ENCODE data around the gene BLOC1S1.

Gene BLOC1S1

GRCh38 chr12:55708695-55709233 lies 7.1 kb upstream of the BLOC1S1 start:
- Histone ChIP-seq H4K8ac (ENCODE audit: low read depth, low read length) (no peak overlapping the region), H3K27me3 (ENCODE audit: insufficient read depth, low read length, poor library complexity) (no peaks in the 10 kb centered on the region), H3K4me1 (ENCODE audit: control insufficient read depth, low read depth, low read length) (peaks cover 4% of the 10 kb centered on the region), H2BK5ac (ENCODE audit: low read length) (no peak overlapping the region), H3K27ac (ENCODE audit: low read depth, low read length) (no peak overlapping the region), H4K5ac (ENCODE audit: low read length) (no peak overlapping the region), H2BK15ac (replicated peaks; ENCODE audit: low read depth) (no peak overlapping the region), H3K56ac (ENCODE audit: low read length) (peak overlapping the region; percentile 80), H3K18ac (ENCODE audit: low read length) (no peak overlapping the region), H2AK5ac (ENCODE audit: low read length) (no peak overlapping the region), H3K4me2 (ENCODE audit: low read length) (peak overlapping the region; percentile 5), H2BK120ac (ENCODE audit: low read depth, low read length) (no peak overlapping the region), H3K9ac (ENCODE audit: low read length) (no peak overlapping the region), H3K36me3 (ENCODE audit: control insufficient read depth, insufficient read depth, low read length) (no peaks in the 10 kb centered on the region), H3K4me3 (ENCODE audit: low read length) (no peak overlapping the region), H3K23ac (ENCODE audit: low read length) (no peak overlapping the region), H3K79me2 (ENCODE audit: control insufficient read depth, insufficient read depth, low read length) (no peaks in the 10 kb centered on the region), H3K4ac (ENCODE audit: low read depth, low read length) (no peak overlapping the region), H3K79me1 (ENCODE audit: low read length) (no peaks in the 10 kb centered on the region)
- no peak for DNase-seq
- no CpG with 5 or more reads among the region's 3 CpGs for WGBS (ENCODE audit: extremely low coverage, insufficient coverage, low lambda C conversion rate)

GRCh38 chr12:55711786-55712553 lies 3.9 kb upstream of the BLOC1S1 start:
- no peak overlapping the region for H3K56ac ChIP-seq (ENCODE audit: low read length)
- no CpG with 5 or more reads among the region's 4 CpGs for WGBS (ENCODE audit: extremely low coverage, insufficient coverage, low lambda C conversion rate)
- no peaks in the 10 kb centered on the region for H3K79me2 ChIP-seq (ENCODE audit: control insufficient read depth, insufficient read depth, low read length)
- H3K4me3 ChIP-seq (ENCODE audit: low read length), result no peak overlapping the region
- no peak for DNase-seq
- H3K4me2 ChIP-seq (ENCODE audit: low read length), result no peak overlapping the region
- H4K5ac ChIP-seq (ENCODE audit: low read length), result no peak overlapping the region
- H2BK120ac ChIP-seq (ENCODE audit: low read depth, low read length), result no peak overlapping the region
- H3K9ac ChIP-seq (ENCODE audit: low read length), result no peak overlapping the region
- no peak overlapping the region for H3K4ac ChIP-seq (ENCODE audit: low read depth, low read length)
- no peak overlapping the region for H3K23ac ChIP-seq (ENCODE audit: low read length)
- no peak overlapping the region for H2BK15ac ChIP-seq (replicated peaks; ENCODE audit: low read depth)
- no peak overlapping the region for H3K18ac ChIP-seq (ENCODE audit: low read length)
- H3K36me3 ChIP-seq (ENCODE audit: control insufficient read depth, insufficient read depth, low read length), result no peaks in the 10 kb centered on the region
- H3K27ac ChIP-seq (ENCODE audit: low read depth, low read length), result no peak overlapping the region
- no peak overlapping the region for H2AK5ac ChIP-seq (ENCODE audit: low read length)
- H3K27me3 ChIP-seq (ENCODE audit: insufficient read depth, low read length, poor library complexity), result no peaks in the 10 kb centered on the region
- peaks cover 6% of the 10 kb centered on the region for H3K4me1 ChIP-seq (ENCODE audit: control insufficient read depth, low read depth, low read length)
- no peak overlapping the region for H2BK5ac ChIP-seq (ENCODE audit: low read length)
- H3K79me1 ChIP-seq (ENCODE audit: low read length), result no peaks in the 10 kb centered on the region
- no peak overlapping the region for H4K8ac ChIP-seq (ENCODE audit: low read depth, low read length)

GRCh38 chr12:55712700-55713415 lies 3.0 kb upstream of the BLOC1S1 start:
- Histone ChIP-seq H3K9ac (ENCODE audit: low read length) (no peak overlapping the region), H3K18ac (ENCODE audit: low read length) (no peak overlapping the region), H3K4me2 (ENCODE audit: low read length) (no peak overlapping the region), H4K5ac (ENCODE audit: low read length) (no peak overlapping the region), H3K4me1 (ENCODE audit: control insufficient read depth, low read depth, low read length) (peaks cover 13% of the 10 kb centered on the region), H3K79me1 (ENCODE audit: low read length) (no peaks in the 10 kb centered on the region), H2AK5ac (ENCODE audit: low read length) (no peak overlapping the region), H3K27me3 (ENCODE audit: insufficient read depth, low read length, poor library complexity) (no peaks in the 10 kb centered on the region), H2BK15ac (replicated peaks; ENCODE audit: low read depth) (no peak overlapping the region), H4K8ac (ENCODE audit: low read depth, low read length) (no peak overlapping the region), H3K4me3 (ENCODE audit: low read length) (no peak overlapping the region), H3K4ac (ENCODE audit: low read depth, low read length) (no peak overlapping the region), H3K56ac (ENCODE audit: low read length) (no peak overlapping the region), H3K36me3 (ENCODE audit: control insufficient read depth, insufficient read depth, low read length) (no peaks in the 10 kb centered on the region), H2BK5ac (ENCODE audit: low read length) (no peak overlapping the region), H3K27ac (ENCODE audit: low read depth, low read length) (no peak overlapping the region), H3K23ac (ENCODE audit: low read length) (no peak overlapping the region), H3K79me2 (ENCODE audit: control insufficient read depth, insufficient read depth, low read length) (no peaks in the 10 kb centered on the region), H2BK120ac (ENCODE audit: low read depth, low read length) (no peak overlapping the region)
- WGBS (ENCODE audit: extremely low coverage, insufficient coverage, low lambda C conversion rate), result no CpG with 5 or more reads among the region's 1 CpG
- DNase-seq, result no peak

DNA sequence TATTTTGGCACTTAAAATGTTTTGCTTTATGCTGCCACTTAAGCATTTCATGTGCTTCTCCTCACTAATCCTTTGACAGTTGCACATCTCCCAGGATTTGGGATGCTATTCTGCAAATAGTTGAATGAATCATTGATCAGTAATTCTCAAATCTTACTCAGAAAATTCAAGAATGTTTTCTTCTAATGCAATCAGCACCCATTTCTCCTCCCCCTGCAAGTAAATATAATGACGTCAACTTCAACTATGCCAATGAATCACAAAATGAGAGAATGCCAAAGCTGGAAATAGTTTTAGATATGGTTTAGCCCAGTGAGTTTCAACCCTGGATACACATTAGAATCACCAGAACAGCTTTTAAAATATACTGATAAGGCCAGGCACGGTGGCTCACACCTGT lies 2.1 kb upstream of the BLOC1S1 start:
- Histone ChIP-seq H3K23ac (ENCODE audit: low read length) (no peak overlapping the region), H2BK15ac (replicated peaks; ENCODE audit: low read depth) (no peak overlapping the region), H3K18ac (ENCODE audit: low read length) (no peak overlapping the region), H3K36me3 (ENCODE audit: control insufficient read depth, insufficient read depth, low read length) (no peaks in the 10 kb centered on the region), H4K5ac (ENCODE audit: low read length) (no peak overlapping the region), H3K9ac (ENCODE audit: low read length) (no peak overlapping the region), H3K4ac (ENCODE audit: low read depth, low read length) (no peak overlapping the region), H2BK5ac (ENCODE audit: low read length) (no peak overlapping the region), H3K79me1 (ENCODE audit: low read length) (no peaks in the 10 kb centered on the region), H3K27ac (ENCODE audit: low read depth, low read length) (no peak overlapping the region), H3K4me1 (ENCODE audit: control insufficient read depth, low read depth, low read length) (peaks cover 18% of the 10 kb centered on the region), H4K8ac (ENCODE audit: low read depth, low read length) (no peak overlapping the region), H3K56ac (ENCODE audit: low read length) (no peak overlapping the region), H3K79me2 (ENCODE audit: control insufficient read depth, insufficient read depth, low read length) (no peaks in the 10 kb centered on the region), H3K27me3 (ENCODE audit: insufficient read depth, low read length, poor library complexity) (no peaks in the 10 kb centered on the region), H3K4me3 (ENCODE audit: low read length) (no peak overlapping the region), H2BK120ac (ENCODE audit: low read depth, low read length) (no peak overlapping the region), H3K4me2 (ENCODE audit: low read length) (no peak overlapping the region), H2AK5ac (ENCODE audit: low read length) (no peak overlapping the region)
- WGBS (ENCODE audit: extremely low coverage, insufficient coverage, low lambda C conversion rate), result no CpG with 5 or more reads among the region's 2 CpGs
- no peak for DNase-seq

- Histone ChIP-seq H4K5ac (ENCODE audit: low read length) (peak overlapping the region; percentile 81), H3K9ac (ENCODE audit: low read length) (peak overlapping the region; percentile 61), H3K4me2 (ENCODE audit: low read length) (peak overlapping the region; percentile 56), H3K56ac (ENCODE audit: low read length) (peak overlapping the region; percentile 63), H2BK15ac (replicated peaks; ENCODE audit: low read depth) (no peak overlapping the region), H3K4ac (ENCODE audit: low read depth, low read length) (no peak overlapping the region), H3K4me1 (ENCODE audit: control insufficient read depth, low read depth, low read length) (peaks cover 17% of the 10 kb centered on the region), H2BK120ac (ENCODE audit: low read depth, low read length) (no peak overlapping the region), H3K36me3 (ENCODE audit: control insufficient read depth, insufficient read depth, low read length) (no peaks in the 10 kb centered on the region), H3K27me3 (ENCODE audit: insufficient read depth, low read length, poor library complexity) (no peaks in the 10 kb centered on the region), H2AK5ac (ENCODE audit: low read length) (no peak overlapping the region), H3K18ac (ENCODE audit: low read length) (peak overlapping the region; percentile 31), H3K27ac (ENCODE audit: low read depth, low read length) (no peak overlapping the region), H3K79me1 (ENCODE audit: low read length) (no peaks in the 10 kb centered on the region), H3K23ac (ENCODE audit: low read length) (no peak overlapping the region), H3K4me3 (ENCODE audit: low read length) (peak overlapping the region; percentile 17), H3K79me2 (ENCODE audit: control insufficient read depth, insufficient read depth, low read length) (no peaks in the 10 kb centered on the region), H2BK5ac (ENCODE audit: low read length) (no peak overlapping the region), H4K8ac (ENCODE audit: low read depth, low read length) (peak overlapping the region; percentile 78)
- DNase-seq, result peak; percentile 40
- WGBS (ENCODE audit: extremely low coverage, insufficient coverage, low lambda C conversion rate), result no CpG with 5 or more reads among the region's 7 CpGs
Measured at GRCh38 chr12:55715169-55715764, 579 bp upstream of the BLOC1S1 start.
